ENCODE results near the gene HBP1. TPM values are rescaled to one million over a fixed set of nuclear protein-coding genes. Genes with fewer than 3 reads are reported as not detected.

The HBP1 gene
- total RNA-seq, 2 donors from 2014 or later: 30.3 to 48.8 TPM

DNA sequence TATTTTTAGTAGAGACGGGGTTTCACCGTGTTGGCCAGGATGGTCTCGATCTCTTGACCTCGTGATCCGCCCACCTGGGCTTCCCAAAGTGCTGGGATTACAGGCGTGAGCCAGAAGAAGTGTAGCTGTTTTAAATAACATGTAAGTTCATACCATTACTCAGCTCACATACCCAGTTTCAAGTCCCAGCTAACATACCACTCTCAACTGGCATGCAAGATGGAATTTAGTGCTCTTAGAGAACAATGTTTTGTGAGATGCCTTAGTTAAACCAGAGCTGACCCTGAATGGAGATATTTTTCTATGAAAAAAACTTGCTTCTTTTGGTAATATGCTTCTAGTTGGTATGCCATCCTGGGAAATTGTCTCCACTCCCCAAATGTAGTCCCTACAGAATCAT is 37.3 kb downstream of the HBP1 start:
- H3K27ac ChIP-seq: no peak overlapping the region
- H3K36me3 ChIP-seq (replicated peaks in 1 of 2; ENCODE audit: insufficient read depth in 1 of 2, low read depth in 2 of 2): peaks cover 0 to 13% of the 10 kb centered on the region in 2 donors
- no peaks in the 10 kb centered on the region for H3K9me3 ChIP-seq
- intact Hi-C loops (cut with DNase I): no loop called here
- no peak for DNase-seq
- peaks cover 3% of the 10 kb centered on the region for H3K4me1 ChIP-seq
- WGBS, 2 donors: 100% methylated on average over 6 of the region's 6 CpGs
- ATAC-seq: no peak
- TF ChIP-seq POLR2A (IDR thresholded peaks at IDR 0.05): no peak
- TF ChIP-seq CTCF (IDR thresholded peaks at IDR 0.05): no peak
- no peak overlapping the region for H3K4me3 ChIP-seq
- no peaks in the 10 kb centered on the region for H3K27me3 ChIP-seq

GRCh38 chr7:107206706-107207105 is 37.9 kb downstream of the HBP1 start:
- peaks cover 0 to 10% of the 10 kb centered on the region in 2 donors for H3K36me3 ChIP-seq (replicated peaks in 1 of 2; ENCODE audit: insufficient read depth in 1 of 2, low read depth in 2 of 2)
- H3K27ac ChIP-seq: no peak overlapping the region

GRCh38 chr7:107207459-107207858 is 38.7 kb downstream of the HBP1 start:
- Histone ChIP-seq H3K4me3 (no peak overlapping the region), H3K4me1 (no peaks in the 10 kb centered on the region), H3K27ac (no peak overlapping the region), H3K36me3 (replicated peaks in 1 of 2; ENCODE audit: insufficient read depth in 1 of 2, low read depth in 2 of 2) (peaks cover 0 to 10% of the 10 kb centered on the region in 2 donors), H3K27me3 (no peaks in the 10 kb centered on the region), H3K9me3 (no peaks in the 10 kb centered on the region)
- intact Hi-C loops (cut with DNase I): no loop called here
- ATAC-seq: no peak
- DNase-seq: no peak
- WGBS, 2 donors: 93 to 94% methylated on average over 5 of the region's 5 CpGs
- TF ChIP-seq POLR2A (IDR thresholded peaks at IDR 0.05) (no peak), CTCF (IDR thresholded peaks at IDR 0.05) (no peak)

More at GRCh38 chr7:107206706-107207105, 37.9 kb downstream of the HBP1 start:
- H3K27me3 ChIP-seq: no peaks in the 10 kb centered on the region
- DNase-seq: no peak
- no peak for ATAC-seq
- no peak overlapping the region for H3K4me3 ChIP-seq
- H3K9me3 ChIP-seq: no peaks in the 10 kb centered on the region
- intact Hi-C loops (cut with DNase I): no loop called here
- WGBS, 2 donors: 34 to 56% methylated on average over 3 of the region's 3 CpGs
- TF ChIP-seq CTCF (IDR thresholded peaks at IDR 0.05) (no peak), POLR2A (IDR thresholded peaks at IDR 0.05) (no peak)
- H3K4me1 ChIP-seq: peaks cover 2% of the 10 kb centered on the region

- Histone ChIP-seq H3K9me3 (no peaks in the 10 kb centered on the region), H3K4me3 (no peak overlapping the region), H3K4me1 (no peaks in the 10 kb centered on the region), H3K36me3 (replicated peaks in 1 of 2; ENCODE audit: insufficient read depth in 1 of 2, low read depth in 2 of 2) (peaks cover 0 to 10% of the 10 kb centered on the region in 2 donors), H3K27ac (no peak overlapping the region), H3K27me3 (no peaks in the 10 kb centered on the region)
- no peak for DNase-seq
- ATAC-seq: no peak
- intact Hi-C loops (cut with DNase I): no loop called here
- 70 to 73% methylated on average over 3 of the region's 3 CpGs for WGBS, 2 donors
- TF ChIP-seq POLR2A (IDR thresholded peaks at IDR 0.05): no peak
Observed at GRCh38 chr7:107208024-107208521, 39.3 kb downstream of the HBP1 start.

DNA sequence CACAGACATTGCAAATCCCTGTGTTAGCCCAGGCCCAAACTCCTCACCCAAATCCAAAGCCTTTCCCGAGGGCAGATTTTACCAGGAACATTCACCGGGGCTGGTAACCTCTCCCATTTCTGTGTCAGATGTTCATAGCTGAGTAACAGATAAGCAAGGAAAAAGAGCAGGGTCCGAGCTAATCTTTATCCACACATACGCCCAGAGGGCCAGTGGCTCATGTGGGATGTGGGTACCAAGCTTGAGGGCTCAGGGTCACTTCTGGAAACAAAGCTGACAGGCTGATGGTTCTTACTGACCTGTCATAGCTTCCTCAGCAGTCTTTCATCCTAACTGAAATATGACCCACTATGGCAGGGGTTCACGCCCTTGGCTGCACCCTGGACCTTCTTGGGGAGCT is 39.8 kb downstream of the HBP1 start:
- intact Hi-C loops (cut with DNase I): no loop called here
- Histone ChIP-seq H3K27me3 (no peaks in the 10 kb centered on the region), H3K27ac (no peak overlapping the region), H3K4me3 (no peak overlapping the region), H3K36me3 (replicated peaks in 1 of 2; ENCODE audit: insufficient read depth in 1 of 2, low read depth in 2 of 2) (peaks cover 0 to 10% of the 10 kb centered on the region in 2 donors), H3K9me3 (no peaks in the 10 kb centered on the region), H3K4me1 (no peaks in the 10 kb centered on the region)
- ATAC-seq (no peak), DNase-seq (no peak)
- TF ChIP-seq POLR2A (IDR thresholded peaks at IDR 0.05): no peak
- no peak for TF ChIP-seq CTCF (IDR thresholded peaks at IDR 0.05)
- 90 to 91% methylated on average over 5 of the region's 5 CpGs for WGBS, 2 donors

All from body of pancreas (tissue), 4 donors.